IMR-90 (cell line): ENCODE measurements around the gene EFCAB5.

Experiments used
- MXI1 ChIP-seq: IDR thresholded peaks from 2 replicates; pipeline ENCODE4 v1.6.1; 2012; ENCODE audit warnings: low read depth, mild to moderate bottlenecking, low read length, moderate library complexity, borderline replicate concordance
- RAD21 ChIP-seq: IDR thresholded peaks from 2 replicates; pipeline ENCODE4 v1.6.1; 2012; ENCODE audit warnings: low read length, improper control_type of control experiment
- RFX5 ChIP-seq: IDR thresholded peaks from 2 replicates; pipeline ENCODE4 v1.8.0; 2012; ENCODE audit warnings: low read depth, mild to moderate bottlenecking, low read length, moderate library complexity
- SMC3 ChIP-seq: fragments of 150-350 bp; IDR thresholded peaks from 2 replicates; pipeline ENCODE4 v1.6.1; 2016; ENCODE audit warnings: low read depth, mild to moderate bottlenecking, antibody characterized with exemption, low read length, moderate library complexity

GRCh38 chr17:29949696-29950095 is 8.3 kb downstream of the EFCAB5 start:
- TF ChIP-seq MXI1 (no peak), RFX5 (no peak), SMC3 (no peak), RAD21 (no peak)
